Cardiac septum (tissue), 1 donor: ENCODE data around the gene SEC14L1. TPM values are rescaled to one million over a fixed set of nuclear protein-coding genes. Genes with fewer than 3 reads are reported as not detected.

Source experiments
- DNase-seq: peaks from one replicate; pipeline ENCODE4 v3.0.0-alpha.2; 2020; ENCODE audit warnings: low spot score
- intact Hi-C: fragments of 100-400 bp; cut with DNase I; formaldehyde crosslinking; loops from one replicate; pipeline ENCODE4 v1.14.0; 2022
- total RNA-seq: library from RNA; stranded (reverse); fragmentation: NEBNext Ultra II Directional; extraction: Animal tissue kit (Norgen Biotek cat#: 25700); gene quantifications from one replicate; pipeline ENCODE4 v1.2.1, GENCODE V29; 2021
- donor health status: DM: no; HTN: no; CAD: no.

Gene SEC14L1
- total RNA-seq, 1 donor from 2014 or later: 44.2 TPM

DNA sequence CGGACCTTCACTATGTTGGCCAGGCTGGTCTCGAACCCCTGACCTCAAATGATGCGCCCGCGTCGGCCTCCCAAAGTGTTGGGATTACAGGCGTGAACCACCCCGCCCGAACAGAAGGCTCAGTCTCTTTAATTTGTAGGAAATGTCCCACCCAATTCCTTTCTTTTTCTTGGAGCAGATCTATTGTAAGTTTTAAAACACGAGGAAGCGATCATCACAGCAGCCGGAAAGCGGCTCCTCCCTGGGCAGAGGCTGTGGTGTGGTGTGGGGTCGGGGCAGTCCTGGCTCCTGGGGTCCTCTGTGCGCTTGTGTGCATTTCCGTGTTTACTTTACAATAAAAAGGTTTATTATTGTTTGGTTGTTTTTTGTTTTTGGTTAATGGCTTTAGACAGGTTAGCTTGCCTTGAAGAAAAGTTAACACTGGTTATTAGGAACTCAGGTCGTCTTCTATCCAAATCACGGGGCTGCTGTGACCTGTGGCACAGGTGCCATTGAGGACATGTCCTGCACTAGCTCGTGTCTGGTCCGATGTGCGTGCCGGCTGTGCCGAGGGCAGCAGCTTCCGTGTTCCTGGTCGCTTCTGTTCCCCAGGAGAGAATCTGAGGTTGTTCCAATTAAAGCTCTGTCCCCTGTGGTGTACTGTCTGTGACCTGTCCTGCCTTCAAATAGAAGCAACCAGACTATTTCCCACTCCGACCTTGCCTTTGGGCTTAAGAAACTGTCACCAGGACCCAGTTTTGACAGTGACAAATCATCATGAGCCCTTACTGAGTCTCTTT, 83.1 kb downstream of the SEC14L1 start:
- no peak for DNase-seq
- intact Hi-C loops: no loop called here

DNA sequence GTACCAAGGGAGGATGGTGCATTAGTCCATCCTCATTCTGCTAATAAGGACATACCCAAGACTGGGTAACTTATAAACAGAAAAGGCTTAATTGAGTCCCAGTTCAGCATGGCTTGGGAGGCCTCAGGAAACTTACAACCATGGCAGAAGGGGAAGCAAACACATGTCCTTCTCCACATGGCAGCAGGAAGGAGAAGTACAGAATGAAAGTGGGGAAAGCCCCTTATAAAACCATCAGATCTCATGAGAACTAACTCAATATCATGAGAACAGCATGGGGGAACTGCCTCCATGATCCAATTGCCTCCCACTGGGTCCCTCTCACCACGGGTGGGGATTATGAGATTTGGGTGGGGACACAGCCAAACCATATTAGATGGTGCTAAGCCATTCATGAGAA, 84.5 kb downstream of the SEC14L1 start:
- DNase-seq: no peak
- intact Hi-C loops: no loop called here

DNA sequence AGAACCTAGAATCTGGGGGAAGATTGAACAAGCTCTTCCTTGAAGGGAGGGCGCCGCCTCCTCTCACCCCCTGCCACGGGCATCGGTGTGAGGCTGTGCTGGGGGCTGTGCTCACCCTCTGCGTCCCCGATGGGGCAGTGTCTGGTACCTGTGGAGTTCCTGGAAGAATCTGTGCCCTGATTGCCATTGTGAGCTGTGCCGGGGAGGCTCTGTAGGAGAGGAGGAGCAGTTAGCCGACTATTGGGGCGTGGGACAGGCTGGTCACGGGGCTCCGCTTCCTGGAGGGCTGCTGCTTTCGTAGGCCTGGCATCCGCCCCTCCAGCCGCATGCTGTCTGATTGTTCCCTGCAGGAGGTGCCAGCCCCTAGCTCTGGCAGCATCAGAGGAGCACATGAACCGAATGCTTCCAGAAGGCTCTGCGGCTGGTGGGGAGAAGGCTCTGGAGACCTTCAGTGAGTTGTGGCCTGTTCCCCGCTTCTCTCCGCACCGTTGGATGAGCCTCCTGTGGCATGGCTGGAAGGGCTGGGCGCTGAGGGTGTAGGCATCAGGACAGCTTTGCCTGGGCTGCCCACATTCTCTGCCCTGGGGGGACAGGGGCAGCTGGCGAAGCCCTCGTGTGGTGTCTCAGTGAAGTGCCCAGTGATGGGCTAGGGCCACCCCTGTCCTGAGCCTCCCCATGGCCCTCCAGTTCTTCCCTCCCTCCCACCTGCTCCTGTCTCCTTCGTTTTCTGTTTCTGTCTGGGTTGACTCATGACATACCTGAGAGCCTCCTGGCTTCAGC, 86.9 kb downstream of the SEC14L1 start:
- DNase-seq: no peak
- intact Hi-C loops: no loop called here

DNA sequence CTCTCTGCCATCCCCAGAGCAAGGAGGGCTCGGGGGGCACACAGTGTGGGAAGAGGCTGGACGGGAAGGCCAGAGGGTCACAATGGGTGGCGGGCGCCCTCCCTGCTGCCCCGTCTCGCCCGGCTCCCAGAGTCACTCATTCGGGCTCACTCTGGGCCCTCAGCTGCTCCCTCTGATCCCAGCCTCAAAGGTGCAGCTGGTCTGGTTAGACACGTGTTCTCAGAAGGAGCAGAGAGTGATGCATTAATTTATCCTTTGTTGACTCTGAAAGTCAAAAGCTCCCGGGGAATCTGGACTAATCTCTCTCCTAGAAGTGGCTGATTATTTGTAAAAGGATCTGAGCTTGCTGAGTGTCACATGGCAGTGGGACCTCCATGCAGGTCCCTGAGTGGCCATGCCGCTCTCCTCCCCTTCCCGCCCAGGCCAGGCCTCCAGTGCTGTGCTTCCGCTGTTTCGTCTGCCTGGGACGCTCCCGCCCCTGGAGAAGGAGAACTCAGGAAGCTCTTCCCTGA, 87.5 kb downstream of the SEC14L1 start:
- no peak for DNase-seq
- intact Hi-C loops: no loop called here

DNA sequence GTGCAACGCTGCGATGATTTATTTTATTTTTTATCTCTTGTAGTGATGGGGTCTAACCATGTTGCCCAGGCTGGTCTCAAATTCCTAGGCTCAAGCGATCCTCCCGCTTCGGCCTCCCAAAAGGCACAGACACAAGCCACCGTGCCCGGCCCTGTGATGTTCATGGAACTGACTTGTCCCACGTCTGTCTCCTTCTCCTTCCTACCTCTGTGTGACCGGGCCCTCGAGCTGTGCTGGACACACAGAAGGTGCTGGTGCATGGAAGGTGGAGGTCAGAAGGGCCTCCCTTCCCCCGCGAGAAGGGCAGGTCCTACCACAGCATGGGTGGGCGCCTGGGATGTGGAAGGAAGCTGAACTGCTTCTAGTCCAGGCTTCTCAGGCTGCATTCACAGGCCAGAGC, 88.0 kb downstream of the SEC14L1 start:
- no peak for DNase-seq
- intact Hi-C loops: no loop called here

DNA sequence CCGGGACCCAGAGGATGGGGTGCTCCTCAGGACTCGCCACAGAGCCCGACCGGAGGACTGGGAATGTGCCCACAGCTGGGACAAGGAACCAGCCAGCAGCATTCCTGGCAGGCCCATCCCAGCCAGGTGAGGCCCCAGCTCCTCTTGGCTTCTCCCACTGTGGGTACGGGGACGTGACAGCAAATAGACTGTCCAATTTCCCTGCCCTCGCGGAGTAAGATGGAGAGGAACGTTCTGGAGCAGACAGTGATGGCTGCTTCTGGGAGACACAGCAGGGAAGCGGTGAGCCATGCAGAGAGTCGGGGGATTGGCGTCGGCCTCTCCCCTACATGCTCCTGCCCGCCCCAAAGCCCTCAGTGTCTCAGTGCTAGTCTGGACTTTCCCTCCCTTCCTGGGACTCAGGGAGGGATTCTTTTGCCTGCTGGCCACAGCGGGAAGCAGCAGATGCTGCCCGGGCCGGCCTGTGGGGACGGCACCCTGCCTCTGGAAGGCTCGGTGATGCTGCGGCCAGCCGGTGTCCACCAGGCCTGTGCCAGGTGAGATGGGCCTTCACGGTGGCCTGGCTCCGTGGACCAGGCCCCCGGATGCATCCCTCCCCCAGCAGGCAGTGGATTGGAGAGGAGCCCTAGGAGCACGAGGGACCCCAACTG, 89.1 kb downstream of the SEC14L1 start:
- intact Hi-C loops: no loop called here
- no peak for DNase-seq

DNA sequence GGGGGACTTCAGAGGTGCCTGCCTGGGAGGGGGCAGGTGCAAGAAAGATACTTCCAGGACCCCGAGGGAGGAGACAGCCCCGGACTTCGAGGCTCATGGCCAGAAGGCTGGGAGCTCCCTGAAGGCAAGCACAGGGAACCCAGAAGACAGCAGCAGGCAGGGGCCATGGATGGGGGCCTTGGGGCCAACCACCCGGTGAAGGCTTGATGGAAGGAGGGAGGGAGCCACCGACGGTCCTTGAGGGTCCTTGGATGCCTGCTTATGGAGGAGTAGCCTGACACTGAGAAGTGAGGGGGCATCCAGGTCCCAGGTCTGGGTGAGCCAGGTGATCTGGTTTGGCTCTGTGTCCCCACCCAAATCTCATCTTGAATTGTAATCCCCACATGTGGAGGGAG, 89.7 kb downstream of the SEC14L1 start:
- intact Hi-C loops: no loop called here
- DNase-seq: no peak

DNA sequence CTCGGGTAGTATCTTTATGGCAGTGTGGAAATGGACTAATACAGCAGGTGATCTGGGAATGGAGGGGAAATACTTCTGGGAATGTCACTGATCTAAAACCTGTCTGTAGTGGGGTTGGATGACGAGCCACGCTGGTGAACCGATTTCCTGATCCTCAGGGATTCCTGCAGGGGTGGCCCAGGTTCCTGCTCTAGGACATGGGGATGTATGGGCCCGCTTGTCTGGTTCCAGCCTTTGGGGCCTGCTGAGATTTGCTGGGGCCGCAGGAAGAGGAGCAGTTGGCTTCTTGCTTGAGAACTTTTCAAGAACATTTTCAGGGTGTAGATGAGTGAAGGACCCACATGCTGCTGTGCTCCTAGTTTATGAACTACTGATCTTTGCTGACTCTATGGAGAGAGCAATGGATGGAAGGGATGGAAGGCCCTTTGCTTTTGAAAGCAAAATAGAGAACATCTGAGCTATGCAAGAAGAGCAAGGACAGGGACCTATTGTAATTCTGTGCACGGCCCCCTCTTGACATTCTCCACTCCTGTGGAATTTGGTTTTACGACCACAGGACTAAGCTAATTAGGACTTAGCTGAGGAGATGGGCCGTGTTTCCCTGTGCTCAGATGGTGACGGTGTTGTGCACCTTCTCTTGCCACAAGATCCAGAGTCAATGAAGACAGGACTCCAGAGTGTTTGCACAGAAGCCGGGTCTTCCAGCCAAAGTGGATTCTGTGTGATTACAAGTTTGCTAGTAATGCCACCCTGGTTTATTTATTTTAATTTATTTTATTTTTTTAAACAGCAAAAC, 90.5 kb downstream of the SEC14L1 start:
- intact Hi-C loops: no loop called here

DNA sequence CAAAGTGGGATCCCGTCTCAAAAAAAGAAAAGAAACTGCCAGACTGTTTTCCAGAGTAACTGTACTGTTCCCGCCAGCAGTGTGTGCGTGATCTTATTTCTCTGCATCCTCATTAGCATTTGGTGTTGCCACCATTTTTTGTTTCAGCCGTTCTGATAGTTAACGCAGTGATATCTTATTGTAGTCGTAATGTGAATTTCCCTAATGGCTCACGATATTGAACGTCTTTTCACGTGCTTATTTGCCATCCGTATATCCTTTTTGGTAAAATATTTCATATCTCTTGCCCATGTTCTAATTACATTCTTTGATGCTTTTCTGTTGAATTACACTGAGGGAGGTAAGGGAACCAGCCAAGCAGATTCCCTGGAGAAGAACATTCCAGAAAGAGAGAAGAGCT, 92.4 kb downstream of the SEC14L1 start:
- no peak for DNase-seq
- intact Hi-C loops: no loop called here

More for the DNA sequence above, 90.5 kb downstream of the SEC14L1 start:
- DNase-seq: no peak

DNA sequence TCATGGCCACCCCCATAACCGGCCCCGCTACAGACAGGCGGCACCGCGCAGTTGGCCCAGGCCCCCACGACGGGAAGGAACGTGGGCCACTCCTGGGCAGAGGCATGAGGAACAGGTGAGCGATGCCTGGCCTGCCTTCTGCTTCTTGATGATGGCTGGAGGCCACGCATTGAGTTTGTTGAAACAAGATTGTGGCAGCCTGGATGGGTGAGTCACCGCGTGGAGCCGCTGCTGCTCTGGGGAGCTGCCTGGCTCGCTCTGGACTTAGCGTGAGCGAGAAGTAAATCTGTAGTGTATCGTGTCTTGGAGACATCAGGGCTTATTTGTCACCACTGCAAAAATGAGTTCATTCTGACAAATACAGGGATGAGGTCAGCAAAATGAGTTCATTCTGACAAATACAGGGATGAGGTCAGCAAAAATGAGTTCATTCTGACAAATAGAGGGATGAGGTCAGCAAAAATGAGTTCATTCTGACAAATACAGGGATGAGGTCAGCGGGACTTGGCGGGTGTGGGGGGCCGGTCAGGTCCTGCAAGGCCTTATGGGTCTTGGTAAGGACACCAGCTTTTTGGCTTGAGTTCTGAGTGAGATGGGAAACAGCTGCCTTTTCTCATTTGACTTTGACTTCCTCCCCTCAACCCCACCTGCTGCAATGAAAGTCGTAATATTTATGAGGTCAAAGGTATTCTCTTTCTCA, 93.0 kb downstream of the SEC14L1 start:
- intact Hi-C loops: no loop called here
- no peak for DNase-seq

DNA sequence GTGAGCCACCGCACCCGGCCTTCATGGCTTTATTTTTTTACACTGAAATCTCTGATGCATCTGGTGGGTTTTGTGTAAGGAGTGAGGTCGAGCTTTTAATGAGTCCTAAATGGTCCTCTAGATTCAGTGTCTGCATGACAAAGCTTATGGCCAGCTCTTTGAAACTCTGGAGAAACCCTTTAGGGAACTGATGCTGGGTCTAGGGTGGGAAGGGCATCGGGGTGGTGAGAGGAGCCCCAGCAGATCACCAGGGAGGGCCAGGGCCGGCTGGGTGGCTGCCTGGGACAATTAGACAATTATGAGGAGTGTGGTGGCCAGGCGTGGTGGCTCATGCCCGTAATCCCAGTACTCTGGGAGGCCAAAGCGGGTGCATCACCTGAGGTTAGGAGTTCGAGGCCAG, 93.9 kb downstream of the SEC14L1 start:
- no peak for DNase-seq
- intact Hi-C loops: no loop called here

DNA sequence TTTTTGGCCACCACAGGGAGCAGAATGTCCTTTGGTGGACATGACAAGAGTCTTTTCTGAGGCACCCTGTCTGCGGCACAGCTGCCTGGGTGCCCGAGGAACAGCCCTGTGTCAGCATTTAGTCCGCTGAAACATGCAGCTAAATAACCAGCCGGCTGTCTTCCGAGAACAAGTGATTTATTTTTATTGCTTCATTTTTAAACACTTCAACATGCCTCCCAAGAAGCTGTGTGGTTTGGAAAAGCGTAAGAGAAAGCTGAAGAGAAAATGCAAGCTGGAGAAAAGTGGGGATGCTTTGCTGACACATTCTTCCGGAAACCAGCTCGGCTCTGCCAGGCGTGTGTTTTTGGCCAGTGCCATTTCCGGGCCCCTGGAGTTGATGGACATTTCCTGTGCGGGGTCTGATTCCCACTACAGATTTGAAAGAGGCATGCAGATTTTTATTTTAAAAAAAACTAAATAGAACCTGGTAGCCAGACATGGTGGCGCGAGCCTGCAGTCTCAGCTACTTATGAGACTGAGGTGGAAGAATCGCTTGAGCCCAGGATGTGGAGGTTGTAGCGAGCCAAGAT, 94.7 kb downstream of the SEC14L1 start:
- intact Hi-C loops: no loop called here
- DNase-seq: no peak

DNA sequence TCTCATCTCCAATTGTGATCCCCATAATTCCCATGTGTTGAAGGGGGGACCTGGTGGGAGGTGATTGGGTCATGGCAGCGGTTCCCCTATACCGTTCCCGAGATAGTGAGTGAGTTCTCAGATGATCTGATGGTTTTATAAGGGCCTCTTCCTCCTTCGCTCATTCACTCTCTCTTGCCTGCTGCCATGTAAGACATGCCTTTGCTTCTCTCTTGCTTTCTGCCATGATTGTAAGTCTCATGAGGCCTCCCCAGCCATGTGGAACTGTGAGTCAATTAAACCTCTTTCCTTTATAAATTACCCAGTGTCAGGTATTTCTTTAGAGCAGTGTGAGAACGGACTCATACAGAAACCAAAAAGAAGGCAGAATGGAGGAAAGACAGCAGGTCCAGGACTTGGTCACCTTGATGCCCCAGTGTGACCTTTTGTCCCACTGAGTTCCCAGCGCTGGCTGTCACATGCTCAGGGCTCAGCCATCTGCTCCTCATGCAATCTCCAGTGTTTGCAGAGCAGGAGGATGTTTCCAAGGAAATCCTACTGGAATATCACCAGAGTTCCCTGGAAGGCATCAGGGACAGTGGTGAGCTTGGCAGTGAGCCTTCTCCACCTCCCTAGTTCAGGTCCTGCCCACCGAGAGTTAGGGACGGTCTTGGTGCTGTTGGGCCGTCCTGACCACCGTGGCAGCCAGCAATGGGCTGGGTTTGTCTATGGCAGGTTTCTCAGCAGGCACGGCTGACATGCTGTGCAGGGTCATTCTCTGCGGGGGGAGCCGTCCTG, 96.7 kb downstream of the SEC14L1 start:
- no peak for DNase-seq
- intact Hi-C loops: no loop called here

DNA sequence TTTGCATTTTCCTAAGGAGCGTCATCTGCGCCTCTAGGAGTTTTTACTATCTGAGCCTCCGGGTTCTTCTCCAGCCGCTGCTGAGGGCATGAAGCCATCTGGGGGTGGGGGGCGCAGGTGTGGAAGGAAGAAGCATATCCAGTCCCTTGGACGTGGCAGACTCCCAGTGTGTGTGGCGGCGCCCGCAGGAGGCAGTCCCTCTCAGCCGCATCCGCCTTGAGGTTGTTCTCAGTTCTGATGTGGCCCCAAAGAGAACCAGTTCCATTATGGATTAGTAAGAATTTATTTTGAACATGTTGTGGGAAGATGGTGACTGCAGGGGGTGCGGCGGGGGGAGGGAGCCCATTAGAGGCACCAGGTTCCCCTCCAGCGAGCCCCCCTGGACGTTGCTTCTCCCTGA, 100.2 kb downstream of the SEC14L1 start:
- no peak for DNase-seq
- intact Hi-C loops: loop anchor here (10.0 kb wide), 1 partner anchor 376 kb away; the partner anchor contains the start of gene MGAT5B

DNA sequence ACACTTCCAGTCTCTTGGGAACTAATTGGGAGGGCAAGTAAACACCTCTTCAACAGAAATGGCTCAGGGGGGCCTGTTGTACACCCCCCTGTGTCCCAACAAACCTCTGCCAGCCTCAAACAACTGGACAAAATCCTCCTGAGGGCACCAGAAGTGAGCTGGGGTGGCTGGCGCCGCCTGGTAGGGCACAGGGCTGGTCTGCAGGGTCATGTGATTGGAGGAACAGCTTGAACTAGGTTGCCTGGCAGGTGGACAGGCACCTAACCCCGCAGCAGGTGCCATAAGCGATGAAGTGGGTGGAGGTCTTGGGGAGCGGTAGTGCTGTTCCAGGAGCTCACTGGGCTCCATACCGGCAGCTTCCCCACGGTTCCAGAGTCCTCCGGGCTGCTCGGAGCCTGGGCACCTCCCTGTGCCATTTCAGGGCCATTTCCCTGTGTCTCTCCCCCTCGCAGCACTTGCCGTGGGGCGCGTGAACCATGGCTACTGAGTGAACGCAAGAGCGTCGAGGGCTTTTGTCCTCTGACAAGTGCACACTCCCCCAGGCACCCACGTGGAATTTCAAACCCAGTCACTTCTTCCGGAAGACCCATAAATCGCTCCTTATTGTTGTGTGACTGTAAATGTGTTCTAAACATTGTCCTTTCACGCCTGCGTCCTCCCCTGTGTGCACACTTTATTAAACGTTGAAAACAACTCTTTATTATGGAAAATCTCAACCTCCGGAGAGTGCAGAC, 101.5 kb downstream of the SEC14L1 start:
- intact Hi-C loops: loop anchor here (10.0 kb wide), 1 partner anchor 377 kb away; the partner anchor contains the start of gene MGAT5B
- DNase-seq: no peak

DNA sequence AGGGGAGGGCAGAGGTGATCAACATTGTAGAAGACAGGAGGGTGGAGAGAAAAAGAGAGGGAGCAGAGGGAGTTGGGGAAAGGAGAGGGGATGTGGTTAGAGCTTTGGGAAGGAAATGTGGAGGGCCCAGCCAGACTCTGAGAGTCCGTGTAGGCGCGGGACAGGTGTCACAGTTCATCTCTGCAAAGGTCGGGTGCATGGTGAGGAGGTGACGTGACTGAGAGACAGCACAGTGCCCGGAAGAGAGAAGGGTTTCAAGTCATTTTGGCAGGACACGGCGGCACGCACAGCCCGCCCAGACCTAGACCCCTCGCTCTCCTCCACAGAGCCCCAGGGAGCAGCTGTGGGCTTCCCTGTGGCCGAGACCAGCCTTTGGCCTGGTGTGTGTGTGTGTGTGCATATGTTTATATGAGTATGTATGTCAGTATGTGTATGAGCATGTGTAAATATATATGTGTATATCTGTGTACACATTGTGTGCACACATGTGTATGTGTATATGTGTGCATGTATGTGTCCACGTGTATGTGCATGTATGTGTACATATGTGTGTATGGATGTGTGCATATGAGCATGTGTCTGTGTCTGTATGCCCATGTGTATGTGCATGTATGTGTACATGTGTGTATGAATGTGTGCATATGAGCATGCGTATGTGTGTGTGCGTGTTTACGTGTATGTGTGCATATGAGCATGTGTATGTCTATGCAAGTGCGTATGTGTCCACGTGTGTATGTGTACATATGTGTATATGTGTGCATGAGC, 104.6 kb downstream of the SEC14L1 start:
- intact Hi-C loops: loop anchor here (10.0 kb wide), 1 partner anchor 381 kb away; the partner anchor contains the start of gene MGAT5B
- no peak for DNase-seq
